B cell (primary cell): Measurements from ENCODE around the gene GADL1.

ENCODE experiments used
- CTCF ChIP-seq: fragments of 200-600 bp; IDR thresholded peaks from one replicate; pipeline ENCODE4 v1.8.0; 2022; ENCODE audit warnings: antibody characterized with exemption, mild to moderate bottlenecking
- EZH2 ChIP-seq: IDR thresholded peaks from 2 replicates; pipeline ENCODE4 v1.6.1; 2012; ENCODE audit warnings: borderline replicate concordance, low read depth, mild to moderate bottlenecking, moderate library complexity, low read length; ENCODE audit not compliant: insufficient read depth, poor library complexity, severe bottlenecking

GRCh38 chr3:30730967-30731366 is 163.5 kb downstream of the GADL1 start:
- TF ChIP-seq CTCF (no peak), EZH2 (no peak)
